Ramos (cell line): ENCODE results near the gene IGF2.
"Not testable (repeated sequence)": the region's sequence is repeated elsewhere in the genome, so short reads cannot be mapped to it uniquely, and the experiment has no call there.

Experiments
- in situ Hi-C: fragments of 300-500 bp; cut with MboI; formaldehyde crosslinking; loops from one replicate; pipeline ENCODE4 v1.14.3; 2022; ENCODE audit warnings: low sequenced_read_pairs; ENCODE audit not compliant: unreplicated experiment

IGF2 gene

GRCh38 chr11:2128511-2129307, 10.5 kb downstream of the IGF2 start:
- in situ Hi-C loops: no loop called here

- in situ Hi-C loops: no loop called here
Observed at GRCh38 chr11:2128130-2128510, 11.1 kb downstream of the IGF2 start.

- in situ Hi-C loops: no loop called here
Observed at GRCh38 chr11:2127482-2128129, 11.6 kb downstream of the IGF2 start.

GRCh38 chr11:2126520-2127085, 12.6 kb downstream of the IGF2 start:
- in situ Hi-C loops: no loop called here

- in situ Hi-C loops: not testable (repeated sequence)
Observed at GRCh38 chr11:2124736-2125484, 14.3 kb downstream of the IGF2 start.

- in situ Hi-C loops: no loop called here
Observed at GRCh38 chr11:2123628-2123960, 15.6 kb downstream of the IGF2 start.

GRCh38 chr11:2122907-2123627, 16.1 kb downstream of the IGF2 start:
- in situ Hi-C loops: no loop called here

- in situ Hi-C loops: no loop called here
Observed at GRCh38 chr11:2122222-2122906, 16.8 kb downstream of the IGF2 start.

GRCh38 chr11:2121227-2122130, 17.7 kb downstream of the IGF2 start:
- in situ Hi-C loops: no loop called here

- in situ Hi-C loops: no loop called here
Observed at GRCh38 chr11:2120359-2121100, 18.7 kb downstream of the IGF2 start.

- in situ Hi-C loops: no loop called here
Observed at GRCh38 chr11:2118677-2119076, 20.5 kb downstream of the IGF2 start.

- in situ Hi-C loops: no loop called here
Observed at GRCh38 chr11:2116680-2117079, 22.5 kb downstream of the IGF2 start.

GRCh38 chr11:2115308-2115707, 23.9 kb downstream of the IGF2 start:
- in situ Hi-C loops: no loop called here

GRCh38 chr11:2114430-2115241, 24.6 kb downstream of the IGF2 start:
- in situ Hi-C loops: no loop called here

- in situ Hi-C loops: no loop called here
Observed at GRCh38 chr11:2113776-2114175, 25.4 kb downstream of the IGF2 start.

- in situ Hi-C loops: no loop called here
Observed at GRCh38 chr11:2110521-2110920, 28.7 kb downstream of the IGF2 start.

- in situ Hi-C loops: no loop called here
Observed at GRCh38 chr11:2109541-2110019, 29.6 kb downstream of the IGF2 start.
